Transverse colon (tissue), 3 donors: ENCODE results near the gene RETSAT.

Source experiments
- EP300 ChIP-seq: sonication (generic); formaldehyde crosslinking; IDR thresholded peaks from one replicate; pipeline ENCODE4 v1.6.1; 2017; ENCODE audit warnings: antibody characterized with exemption, low read depth
- POLR2A ChIP-seq: fragments of 450-650 bp; IDR thresholded peaks from one replicate; pipeline ENCODE4 v1.6.1; 2016; ENCODE audit warnings: antibody characterized with exemption, mild to moderate bottlenecking, moderate library complexity
- TF ChIP-seq, protein P1 (sequence below), 5 experiments: fragments of 200-600 bp in 3 of 5; fragments of 450-650 bp in 2 of 5; sonication (generic) in 3 of 5; IDR thresholded peaks; 1 replicate in 2 of 5; 2 replicates in 3 of 5; pipeline ENCODE4 v1.5.1; 2016 to 2017; ENCODE audit warnings: antibody characterized with exemption in 5 of 5, inconsistent platforms in 3 of 5, mild to moderate bottlenecking in 2 of 5, moderate library complexity in 1 of 5

GRCh38 chr2:85323351-85323987, 30.9 kb downstream of the RETSAT start:
- TF ChIP-seq, protein P1, sequence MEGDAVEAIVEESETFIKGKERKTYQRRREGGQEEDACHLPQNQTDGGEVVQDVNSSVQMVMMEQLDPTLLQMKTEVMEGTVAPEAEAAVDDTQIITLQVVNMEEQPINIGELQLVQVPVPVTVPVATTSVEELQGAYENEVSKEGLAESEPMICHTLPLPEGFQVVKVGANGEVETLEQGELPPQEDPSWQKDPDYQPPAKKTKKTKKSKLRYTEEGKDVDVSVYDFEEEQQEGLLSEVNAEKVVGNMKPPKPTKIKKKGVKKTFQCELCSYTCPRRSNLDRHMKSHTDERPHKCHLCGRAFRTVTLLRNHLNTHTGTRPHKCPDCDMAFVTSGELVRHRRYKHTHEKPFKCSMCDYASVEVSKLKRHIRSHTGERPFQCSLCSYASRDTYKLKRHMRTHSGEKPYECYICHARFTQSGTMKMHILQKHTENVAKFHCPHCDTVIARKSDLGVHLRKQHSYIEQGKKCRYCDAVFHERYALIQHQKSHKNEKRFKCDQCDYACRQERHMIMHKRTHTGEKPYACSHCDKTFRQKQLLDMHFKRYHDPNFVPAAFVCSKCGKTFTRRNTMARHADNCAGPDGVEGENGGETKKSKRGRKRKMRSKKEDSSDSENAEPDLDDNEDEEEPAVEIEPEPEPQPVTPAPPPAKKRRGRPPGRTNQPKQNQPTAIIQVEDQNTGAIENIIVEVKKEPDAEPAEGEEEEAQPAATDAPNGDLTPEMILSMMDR (IDR thresholded peaks at IDR 0.05) = no peak
- TF ChIP-seq EP300 = no peak
- TF ChIP-seq POLR2A = no peak
